ENCODE data around the gene GALNT17.

DNA sequence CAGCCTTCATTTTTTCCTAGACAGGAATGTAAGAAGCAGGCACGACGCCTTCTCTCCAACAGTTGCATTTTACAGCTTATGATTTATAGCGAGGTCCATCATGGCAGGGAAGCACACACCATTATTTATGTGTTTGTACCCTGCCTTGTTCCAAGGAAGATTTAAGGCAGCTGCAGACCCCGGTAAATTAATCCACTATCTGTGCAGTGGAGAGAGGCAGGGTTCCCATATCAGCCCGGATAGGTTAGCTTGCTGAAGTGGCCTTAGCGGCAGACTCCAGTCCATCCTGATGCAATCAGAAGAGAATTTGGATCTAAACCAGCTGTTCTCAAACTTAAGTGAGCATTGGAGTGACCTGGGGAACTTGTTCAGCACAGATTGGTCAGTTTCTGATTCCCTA, 359.4 kb downstream of the GALNT17 start:
- TF ChIP-seq EZH2phosphoT487 (IDR thresholded peaks at IDR 0.05; ENCODE audit: low read length) (no peak), EZH2 (optimal IDR thresholded peaks at IDR 0.05; ENCODE audit: low read depth, low read length) (no peak)
- TF ChIP-seq, protein P1, sequence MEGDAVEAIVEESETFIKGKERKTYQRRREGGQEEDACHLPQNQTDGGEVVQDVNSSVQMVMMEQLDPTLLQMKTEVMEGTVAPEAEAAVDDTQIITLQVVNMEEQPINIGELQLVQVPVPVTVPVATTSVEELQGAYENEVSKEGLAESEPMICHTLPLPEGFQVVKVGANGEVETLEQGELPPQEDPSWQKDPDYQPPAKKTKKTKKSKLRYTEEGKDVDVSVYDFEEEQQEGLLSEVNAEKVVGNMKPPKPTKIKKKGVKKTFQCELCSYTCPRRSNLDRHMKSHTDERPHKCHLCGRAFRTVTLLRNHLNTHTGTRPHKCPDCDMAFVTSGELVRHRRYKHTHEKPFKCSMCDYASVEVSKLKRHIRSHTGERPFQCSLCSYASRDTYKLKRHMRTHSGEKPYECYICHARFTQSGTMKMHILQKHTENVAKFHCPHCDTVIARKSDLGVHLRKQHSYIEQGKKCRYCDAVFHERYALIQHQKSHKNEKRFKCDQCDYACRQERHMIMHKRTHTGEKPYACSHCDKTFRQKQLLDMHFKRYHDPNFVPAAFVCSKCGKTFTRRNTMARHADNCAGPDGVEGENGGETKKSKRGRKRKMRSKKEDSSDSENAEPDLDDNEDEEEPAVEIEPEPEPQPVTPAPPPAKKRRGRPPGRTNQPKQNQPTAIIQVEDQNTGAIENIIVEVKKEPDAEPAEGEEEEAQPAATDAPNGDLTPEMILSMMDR (IDR thresholded peaks at IDR 0.05; ENCODE audit: low read length) = no peak
